GM21367 (cell line): ENCODE measurements around the gene ARHGEF7.
A peak's percentile ranks its signal among the peaks of the same experiment; 100 is the strongest.

Experiments
- ATAC-seq: cut with Tn5 transposase; IDR thresholded peaks from one replicate; pipeline ENCODE4 v1.9.1; 2021; ENCODE audit not compliant: unreplicated experiment

Gene ARHGEF7

GRCh38 chr13:111292710-111293485 lies 177.8 kb downstream of the ARHGEF7 start:
- ATAC-seq: no peak

GRCh38 chr13:111295886-111296285 lies 180.8 kb downstream of the ARHGEF7 start:
- ATAC-seq: no peak

- no peak for ATAC-seq
Measured at GRCh38 chr13:111296417-111296816, 181.3 kb downstream of the ARHGEF7 start.

- ATAC-seq: no peak
Measured at GRCh38 chr13:111298214-111298975, 183.3 kb downstream of the ARHGEF7 start.

GRCh38 chr13:111302045-111302726 lies 187.1 kb downstream of the ARHGEF7 start:
- ATAC-seq: no peak

GRCh38 chr13:111303559-111303958 lies 188.4 kb downstream of the ARHGEF7 start:
- ATAC-seq: no peak

- peak; percentile 95 for ATAC-seq
Measured at GRCh38 chr13:111304041-111304544, 189.0 kb downstream of the ARHGEF7 start.

- peak; percentile 23 for ATAC-seq
Measured at GRCh38 chr13:111304603-111305289, 189.6 kb downstream of the ARHGEF7 start.

GRCh38 chr13:111312944-111313590 lies 198.0 kb downstream of the ARHGEF7 start:
- no peak for ATAC-seq

- ATAC-seq: no peak
Measured at GRCh38 chr13:111313911-111314425, 198.9 kb downstream of the ARHGEF7 start.

GRCh38 chr13:111314852-111315251 lies 199.7 kb downstream of the ARHGEF7 start:
- no peak for ATAC-seq

- ATAC-seq: no peak
Measured at GRCh38 chr13:111315347-111315995, 200.4 kb downstream of the ARHGEF7 start.

GRCh38 chr13:111316161-111316730 lies 201.1 kb downstream of the ARHGEF7 start:
- no peak for ATAC-seq

GRCh38 chr13:111317042-111317550 lies 202.0 kb downstream of the ARHGEF7 start:
- no peak for ATAC-seq

GRCh38 chr13:111317571-111318345 lies 202.6 kb downstream of the ARHGEF7 start:
- ATAC-seq: no peak

- no peak for ATAC-seq
Measured at GRCh38 chr13:111318386-111318785, 203.3 kb downstream of the ARHGEF7 start.

GRCh38 chr13:111319521-111319920 lies 204.4 kb downstream of the ARHGEF7 start:
- ATAC-seq: no peak
